Kasumi-1 (cell line): ENCODE data around the gene RASGRP3.

ENCODE experiments used
- DNase-seq, 2 experiments: peaks; one replicate each; lab custom pipeline; 2025; lab: John Stamatoyannopoulos, UW

The RASGRP3 gene

GRCh38 chr2:33579227-33579626 lies 102.8 kb downstream of the RASGRP3 start:
- no peak for DNase-seq

DNA sequence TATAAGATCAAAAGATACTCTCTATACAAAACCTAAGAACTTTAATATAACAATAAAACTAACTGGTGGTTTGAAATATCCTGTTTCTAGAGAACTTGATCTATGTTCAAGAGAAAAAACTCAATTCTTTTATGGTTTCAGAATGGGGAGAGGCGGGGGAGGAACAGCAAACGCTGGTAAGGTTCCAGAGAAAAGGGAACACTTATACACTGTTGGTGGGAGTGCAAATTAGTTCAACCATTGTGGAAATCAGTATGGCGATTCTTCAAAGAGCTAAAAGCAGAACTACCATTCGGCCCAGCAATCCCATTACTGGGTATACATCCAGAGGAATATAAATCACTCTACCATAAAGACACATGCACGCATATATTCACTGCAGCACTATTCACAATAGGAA lies 105.4 kb downstream of the RASGRP3 start:
- DNase-seq: peak in 1 of 2 experiments; percentile 11

DNA sequence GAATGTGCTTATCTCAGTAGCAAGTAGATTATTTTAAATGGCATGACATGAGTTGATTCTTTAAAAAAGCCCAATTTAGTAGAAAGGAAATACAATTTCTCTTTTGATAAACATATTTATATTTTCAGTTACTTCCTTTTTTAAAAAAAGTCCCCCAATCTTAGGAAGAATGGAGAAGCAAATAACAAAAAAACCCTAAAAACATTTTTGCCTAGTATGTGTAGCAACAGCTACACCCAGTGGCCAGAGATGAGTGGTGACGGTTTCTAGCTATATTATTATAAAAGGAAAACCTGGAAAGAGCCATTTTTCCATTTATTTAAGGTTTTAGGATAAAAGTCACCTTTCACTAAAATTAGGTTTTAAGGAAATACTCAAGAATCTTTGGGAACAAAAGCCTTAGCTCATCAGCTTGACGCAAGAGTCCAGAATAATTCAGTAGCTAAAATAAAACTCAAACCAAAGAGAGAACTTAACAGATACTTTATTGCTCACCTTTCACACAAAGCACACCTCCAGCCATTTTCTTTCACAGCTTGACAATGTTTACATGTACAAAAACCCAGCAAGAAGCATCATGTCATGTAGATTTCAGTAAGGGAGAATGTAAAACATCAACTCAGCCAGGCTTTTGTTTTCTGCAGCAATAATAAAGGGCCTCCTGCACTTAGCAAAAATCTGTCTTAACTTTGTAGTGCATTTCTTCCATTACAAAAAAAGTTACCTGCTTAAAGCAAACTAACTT lies 106.9 kb downstream of the RASGRP3 start:
- DNase-seq: peak; percentile 74 to 79

DNA sequence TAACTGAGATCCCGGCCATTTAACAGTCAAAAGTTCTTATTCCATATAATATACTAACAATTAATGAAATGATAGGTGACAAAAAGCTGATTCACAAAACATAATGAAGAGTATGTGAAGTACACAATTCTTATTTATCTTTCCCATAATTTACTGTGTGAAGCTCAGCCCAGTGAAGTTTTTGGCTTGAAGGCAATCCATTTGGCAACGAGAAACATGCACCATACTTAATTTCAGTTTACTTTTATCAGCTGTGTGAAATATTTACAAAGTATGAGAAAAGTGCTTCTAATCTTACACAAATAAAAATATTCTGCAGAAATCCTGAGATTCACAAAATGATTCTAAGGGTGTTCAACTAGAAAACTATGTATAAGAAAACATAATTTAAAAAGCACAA lies 110.3 kb downstream of the RASGRP3 start:
- DNase-seq: no peak

- DNase-seq: no peak
Measured at GRCh38 chr2:33588232-33588631, 111.8 kb downstream of the RASGRP3 start.

GRCh38 chr2:33589444-33589843 lies 113.0 kb downstream of the RASGRP3 start:
- DNase-seq: no peak

GRCh38 chr2:33595385-33595784 lies 118.9 kb downstream of the RASGRP3 start:
- no peak for DNase-seq

GRCh38 chr2:33597026-33597425 lies 120.6 kb downstream of the RASGRP3 start:
- DNase-seq: no peak

DNA sequence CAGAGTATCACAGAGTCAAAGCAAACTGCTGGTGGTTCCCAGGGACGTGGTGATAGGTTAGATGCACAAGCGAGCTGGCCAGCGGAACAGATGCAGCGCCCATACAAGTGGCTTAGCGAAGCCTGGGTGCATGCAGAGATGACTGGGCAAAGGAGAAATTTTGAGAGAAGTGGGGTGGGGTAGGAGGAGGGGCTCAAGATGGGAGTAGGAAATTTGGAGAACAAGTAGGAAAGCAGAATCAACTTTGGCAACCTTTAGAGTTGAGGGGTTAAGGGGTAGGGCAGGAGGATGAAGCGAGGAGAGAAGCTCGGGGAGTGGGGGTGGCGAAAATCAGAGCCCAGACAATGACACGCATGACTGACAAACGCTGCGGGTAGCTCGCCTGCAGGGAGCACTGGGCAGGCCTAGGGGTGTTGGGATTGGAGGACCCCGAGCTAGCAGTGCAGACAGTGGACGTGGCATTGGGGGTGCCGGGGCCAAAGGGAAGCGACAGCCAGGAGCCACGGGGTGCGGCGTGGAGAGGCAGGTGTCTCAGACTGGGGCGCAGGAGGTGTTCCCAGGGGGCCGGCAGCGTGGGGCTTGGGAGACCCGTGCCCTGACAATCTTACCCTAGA lies 122.2 kb downstream of the RASGRP3 start:
- peak; percentile 42 to 46 for DNase-seq

- DNase-seq: peak; percentile 98
Measured at GRCh38 chr2:33599175-33599942, 122.9 kb downstream of the RASGRP3 start, which contains the start of gene FAM98A. FAM98A (minus strand) TSS chr2:33599299; CDS start chr2:33599221, 78 bp downstream.

DNA sequence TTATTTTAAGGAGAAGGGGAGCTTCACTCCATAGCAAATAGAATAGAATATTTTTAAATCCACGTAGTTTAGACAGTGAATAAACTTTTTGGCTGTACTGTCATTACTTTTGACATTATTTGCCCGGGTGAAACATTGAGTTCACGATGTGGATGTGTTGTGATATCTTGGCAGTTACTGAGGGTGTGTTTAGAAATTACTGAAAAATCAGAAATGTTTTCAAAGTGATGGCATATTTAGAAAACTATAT lies 123.4 kb downstream of the RASGRP3 start:
- DNase-seq: no peak

- no peak for DNase-seq
Measured at GRCh38 chr2:33602201-33602830, 125.9 kb downstream of the RASGRP3 start.

DNA sequence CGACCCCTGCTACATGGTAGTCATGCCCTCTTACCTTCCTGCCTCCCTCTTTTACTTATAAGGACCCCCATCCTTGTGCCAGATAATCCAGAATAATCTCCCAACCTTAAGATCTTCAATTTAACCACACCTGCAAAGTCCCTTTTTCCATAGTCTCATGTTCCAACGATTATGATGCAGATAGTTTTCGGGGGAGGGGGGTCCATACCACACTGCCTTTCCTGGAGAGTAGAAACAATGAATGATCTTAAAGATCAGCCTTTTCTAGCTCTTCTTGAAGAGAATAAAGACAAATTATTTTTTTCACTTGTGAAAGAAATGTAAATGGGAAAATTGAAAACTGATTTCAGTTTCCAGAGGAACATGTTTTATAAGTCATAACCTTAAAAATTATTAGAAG lies 127.0 kb downstream of the RASGRP3 start:
- DNase-seq: no peak

- no peak for DNase-seq
Measured at GRCh38 chr2:33605056-33605455, 128.6 kb downstream of the RASGRP3 start.

DNA sequence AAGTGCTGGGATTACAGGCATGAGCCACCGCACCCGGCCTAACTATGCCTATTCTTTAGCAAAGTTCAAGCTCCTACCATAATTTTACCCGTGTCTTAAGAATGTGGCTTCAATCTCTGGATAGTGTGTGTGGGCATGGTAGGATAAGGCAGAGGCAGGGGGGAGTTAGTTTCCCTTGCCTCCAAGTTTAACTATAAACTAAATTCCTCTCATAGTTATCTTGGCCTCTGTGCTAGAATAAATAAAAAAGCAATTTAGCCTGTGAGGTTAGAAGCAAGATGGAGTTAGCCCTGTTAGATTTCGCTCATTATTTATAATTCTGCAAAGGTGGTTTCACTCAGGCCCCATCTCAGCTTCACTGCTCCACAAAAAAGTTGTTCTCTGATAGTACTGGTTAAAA lies 129.7 kb downstream of the RASGRP3 start:
- no peak for DNase-seq

GRCh38 chr2:33606622-33607021 lies 130.2 kb downstream of the RASGRP3 start:
- no peak for DNase-seq

DNA sequence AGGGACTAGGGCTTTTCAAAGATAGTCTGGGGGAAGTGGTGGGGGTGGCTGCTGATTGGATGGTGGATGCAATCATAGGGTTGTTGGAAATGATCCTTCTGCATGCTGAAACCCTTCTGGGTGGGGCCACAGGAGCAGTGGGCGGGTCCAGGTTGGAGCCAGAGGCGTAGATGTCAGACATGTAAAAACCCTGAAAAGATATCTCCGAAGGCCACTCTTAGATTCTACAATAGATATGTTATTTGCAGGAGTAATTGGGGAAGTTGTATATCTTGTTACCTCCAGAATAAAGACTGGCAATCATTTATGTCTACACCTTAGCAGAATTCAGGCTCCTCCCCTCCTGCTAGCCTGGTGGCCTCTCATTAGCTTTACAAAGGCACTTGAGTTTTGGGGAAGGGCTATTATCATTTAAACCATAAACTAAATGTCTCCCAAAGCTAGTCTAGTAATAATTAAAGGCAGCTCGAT lies 130.8 kb downstream of the RASGRP3 start:
- no peak for DNase-seq

DNA sequence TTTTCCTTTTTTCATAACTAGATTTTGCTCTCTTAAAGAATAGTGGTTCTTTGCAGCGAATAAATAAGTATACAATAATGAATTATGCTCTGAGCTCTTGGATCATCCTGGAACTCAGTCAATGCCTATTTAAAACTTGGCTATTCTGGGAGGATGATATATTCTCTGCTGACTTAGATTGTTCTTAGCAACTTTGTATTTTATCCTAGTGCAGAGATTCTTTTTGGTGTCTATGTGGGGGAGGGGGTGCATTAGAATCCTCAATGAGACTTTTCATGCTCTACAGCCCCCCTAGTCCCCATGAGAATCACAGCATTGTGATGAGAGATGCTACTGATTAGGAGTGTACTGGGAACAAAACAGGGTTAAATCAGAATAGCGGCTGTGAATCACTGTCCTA lies 131.5 kb downstream of the RASGRP3 start:
- no peak for DNase-seq

DNA sequence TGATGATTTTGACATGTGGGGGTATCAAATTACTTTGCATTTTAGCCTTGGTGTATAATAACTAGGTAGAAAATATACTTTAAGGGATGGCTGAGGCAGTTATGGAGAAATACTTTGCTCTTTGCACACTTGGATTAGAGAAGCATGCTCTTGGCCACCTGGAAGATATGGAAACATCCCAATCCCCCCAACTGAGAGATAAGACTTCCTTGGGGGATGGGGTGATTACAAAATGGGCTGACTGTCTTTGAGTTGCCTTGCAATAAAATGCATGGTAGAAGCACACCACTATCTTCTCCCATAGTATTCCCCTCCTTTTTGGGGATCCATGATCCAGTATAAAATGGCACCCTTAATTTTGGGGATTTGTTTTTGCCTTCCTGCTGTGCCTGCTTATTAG lies 137.7 kb downstream of the RASGRP3 start:
- no peak for DNase-seq
